Activated T-helper 2 cell treated with anti-CD3 and anti-CD28 coated beads, Interferon-gamma antibody, Interleukin-2, Interleukin-4, amounts not matched to agents 10 μg/mL and 5 μg/mL and 100 μg/mL, durations not matched to agents 14 hours and 24 hours and 36 hours (primary cell): ENCODE results near the gene CLEC16A. TPM values are rescaled to one million over a fixed set of nuclear protein-coding genes. Genes with fewer than 3 reads are reported as not detected.

ENCODE experiments used
- DNase-seq: peaks from one replicate; pipeline ENCODE4 v3.0.0; 2021; ENCODE audit warnings: low spot score
- H3K27ac Mint-ChIP-seq: one replicate; pipeline ENCODE4 v1.8.0; 2021; ENCODE audit warnings: mixed read lengths
- H3K27me3 Mint-ChIP-seq: one replicate; pipeline ENCODE4 v1.8.0; 2021; ENCODE audit warnings: low read depth, mixed read lengths
- H3K36me3 Mint-ChIP-seq: one replicate; pipeline ENCODE4 v1.8.0; 2021; ENCODE audit warnings: low read depth, mixed read lengths
- H3K4me1 Mint-ChIP-seq: one replicate; pipeline ENCODE4 v1.8.0; 2021; ENCODE audit warnings: low read depth, mixed read lengths
- H3K4me3 Mint-ChIP-seq: one replicate; pipeline ENCODE4 v1.8.0; 2021; ENCODE audit warnings: low read depth, mild to moderate bottlenecking, moderate library complexity, mixed read lengths
- H3K9me3 Mint-ChIP-seq: one replicate; pipeline ENCODE4 v1.8.0; 2021; ENCODE audit warnings: mixed read lengths
- intact Hi-C: fragments of 100-400 bp; cut with micrococcal nuclease; formaldehyde crosslinking; loops from one replicate; pipeline ENCODE4 v1.15.1; 2023
- total RNA-seq: library from RNA; stranded (reverse); gene quantifications from 2 replicates; pipeline ENCODE4 v1.2.3, GENCODE V29; 2022

The CLEC16A gene
- total RNA-seq, 1 donor from 2014 or later = 48.7 TPM

DNA sequence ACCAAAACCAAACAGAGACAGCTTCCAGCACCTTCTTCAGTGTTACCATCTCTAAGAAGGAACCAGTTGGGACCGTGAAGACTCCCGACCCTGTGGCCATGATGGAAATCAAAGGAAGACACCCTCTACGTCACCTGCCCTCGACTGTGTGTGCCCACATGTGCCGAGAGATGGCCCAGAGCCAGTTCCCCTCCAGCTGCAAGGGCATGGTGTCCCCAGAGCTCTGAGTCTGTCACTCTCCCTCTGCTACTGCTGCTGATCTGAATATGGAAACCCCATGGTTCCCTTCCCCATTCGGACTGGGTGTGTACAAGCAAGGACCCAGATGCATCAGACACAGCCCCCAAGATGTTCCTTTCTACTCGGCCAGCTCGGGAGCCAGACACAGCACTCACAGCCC is 235.2 kb downstream of the CLEC16A start:
- Mint-ChIP-seq H3K36me3 (peaks cover 45% of the 10 kb centered on the region), H3K27ac (peak overlapping the region; percentile 88), H3K9me3 (no peaks in the 10 kb centered on the region), H3K27me3 (no peaks in the 10 kb centered on the region), H3K4me3 (no peak overlapping the region), H3K4me1 (peaks cover 78% of the 10 kb centered on the region)
- intact Hi-C loops = loop anchor here (5.0 kb wide), 1 partner anchor 212 kb away; no protein-coding TSS in a partner anchor
- no peak for DNase-seq

GRCh38 chr16:11180489-11180888 is 236.1 kb downstream of the CLEC16A start:
- no peak for DNase-seq
- H3K36me3 Mint-ChIP-seq = peaks cover 37% of the 10 kb centered on the region
- peak overlapping the region; percentile 64 for H3K4me3 Mint-ChIP-seq
- peak overlapping the region; percentile 88 for H3K27ac Mint-ChIP-seq
- peaks cover 72% of the 10 kb centered on the region for H3K4me1 Mint-ChIP-seq
- no peaks in the 10 kb centered on the region for H3K9me3 Mint-ChIP-seq
- intact Hi-C loops = loop anchor here (2.0 to 5.0 kb wide), 2 partner anchors 44 to 78 kb away; no protein-coding TSS in a partner anchor
- H3K27me3 Mint-ChIP-seq = no peaks in the 10 kb centered on the region

- H3K27me3 Mint-ChIP-seq = no peaks in the 10 kb centered on the region
- peak overlapping the region; percentile 47 for H3K4me3 Mint-ChIP-seq
- intact Hi-C loops = loop anchor here (2.0 to 5.0 kb wide), 2 partner anchors 43 to 79 kb away; no protein-coding TSS in a partner anchor
- no peak for DNase-seq
- peaks cover 63% of the 10 kb centered on the region for H3K4me1 Mint-ChIP-seq
- peaks cover 32% of the 10 kb centered on the region for H3K36me3 Mint-ChIP-seq
- H3K27ac Mint-ChIP-seq = peak overlapping the region; percentile 88
- H3K9me3 Mint-ChIP-seq = no peaks in the 10 kb centered on the region
Measured at GRCh38 chr16:11181242-11181898, 237.0 kb downstream of the CLEC16A start.

DNA sequence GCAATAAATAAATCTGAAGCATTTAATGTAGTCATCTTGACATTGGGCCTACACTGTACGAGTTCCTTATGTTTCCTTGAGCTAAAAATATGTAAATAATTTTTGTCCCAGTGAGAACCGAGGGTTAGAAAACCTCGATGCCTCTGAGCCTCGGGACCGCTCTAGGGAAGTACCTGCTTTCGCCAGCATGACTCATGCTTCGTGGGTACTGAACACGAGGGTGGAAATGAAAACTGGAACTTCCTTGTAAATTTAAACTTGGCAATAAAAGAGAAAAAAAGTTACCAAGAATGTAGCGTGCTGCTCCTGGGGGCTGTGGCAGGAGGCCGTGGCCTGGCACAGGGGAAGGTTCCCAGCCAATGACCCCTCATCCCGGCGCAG is 237.5 kb downstream of the CLEC16A start:
- intact Hi-C loops = loop anchor here (2.0 to 5.0 kb wide), 2 partner anchors 43 to 80 kb away; no protein-coding TSS in a partner anchor
- Mint-ChIP-seq H3K9me3 (no peaks in the 10 kb centered on the region), H3K4me3 (peak overlapping the region; percentile 47), H3K36me3 (peaks cover 32% of the 10 kb centered on the region), H3K27me3 (no peaks in the 10 kb centered on the region), H3K27ac (peak overlapping the region; percentile 88), H3K4me1 (peaks cover 58% of the 10 kb centered on the region)
- no peak for DNase-seq

- Mint-ChIP-seq H3K4me3 (no peak overlapping the region), H3K27me3 (no peaks in the 10 kb centered on the region), H3K9me3 (no peaks in the 10 kb centered on the region), H3K4me1 (peaks cover 55% of the 10 kb centered on the region), H3K36me3 (peaks cover 32% of the 10 kb centered on the region), H3K27ac (peak overlapping the region; percentile 88)
- intact Hi-C loops = loop anchor here (5.0 kb wide), 1 partner anchor 80 kb away; no protein-coding TSS in a partner anchor
- no peak for DNase-seq
Measured at GRCh38 chr16:11182411-11182810, 238.0 kb downstream of the CLEC16A start.

DNA sequence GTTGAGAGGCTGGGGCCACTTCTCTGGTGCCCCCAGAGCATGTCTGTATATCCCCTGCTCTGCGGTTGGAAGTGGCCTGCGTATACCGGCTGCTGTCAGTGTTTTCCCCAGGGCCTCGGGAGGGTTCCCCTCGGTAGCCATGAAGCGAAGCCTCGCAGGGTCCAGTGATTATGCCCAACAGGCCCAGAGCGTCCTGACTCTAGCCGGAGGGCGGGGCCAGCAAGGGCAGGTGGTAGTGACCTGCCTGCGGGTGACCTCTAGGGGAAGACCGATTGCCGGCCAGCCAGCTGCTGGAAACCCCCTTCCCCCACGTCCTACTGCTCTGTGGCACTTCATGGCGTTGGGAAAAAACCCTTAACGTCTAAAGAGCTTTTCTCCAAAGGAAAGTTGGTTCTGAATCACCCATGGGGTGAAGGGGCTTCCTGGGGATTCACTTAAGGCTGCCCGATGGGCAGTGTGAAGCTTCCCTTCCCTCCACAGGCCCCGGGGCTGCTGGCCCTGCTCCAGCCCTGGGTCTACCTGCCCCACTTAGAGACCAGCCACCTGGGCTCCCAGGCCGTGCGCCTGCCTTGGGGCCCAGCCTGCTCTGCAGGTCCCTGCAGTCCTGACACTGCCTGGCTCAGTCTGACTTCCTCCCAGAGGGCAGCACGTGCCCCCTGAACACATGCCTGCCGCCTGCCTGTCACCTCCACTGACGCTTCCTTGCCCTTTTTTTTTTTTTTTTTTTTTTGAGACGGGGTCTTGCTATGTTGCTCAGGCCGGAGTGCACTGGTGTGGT is 238.9 kb downstream of the CLEC16A start:
- H3K9me3 Mint-ChIP-seq = no peaks in the 10 kb centered on the region
- intact Hi-C loops = loop anchor here (5.0 kb wide), 1 partner anchor 81 kb away; no protein-coding TSS in a partner anchor
- no peak for DNase-seq
- peaks cover 32% of the 10 kb centered on the region for H3K36me3 Mint-ChIP-seq
- H3K4me3 Mint-ChIP-seq = no peak overlapping the region
- peak overlapping the region; percentile 88 for H3K27ac Mint-ChIP-seq
- H3K27me3 Mint-ChIP-seq = no peaks in the 10 kb centered on the region
- H3K4me1 Mint-ChIP-seq = peaks cover 48% of the 10 kb centered on the region

DNA sequence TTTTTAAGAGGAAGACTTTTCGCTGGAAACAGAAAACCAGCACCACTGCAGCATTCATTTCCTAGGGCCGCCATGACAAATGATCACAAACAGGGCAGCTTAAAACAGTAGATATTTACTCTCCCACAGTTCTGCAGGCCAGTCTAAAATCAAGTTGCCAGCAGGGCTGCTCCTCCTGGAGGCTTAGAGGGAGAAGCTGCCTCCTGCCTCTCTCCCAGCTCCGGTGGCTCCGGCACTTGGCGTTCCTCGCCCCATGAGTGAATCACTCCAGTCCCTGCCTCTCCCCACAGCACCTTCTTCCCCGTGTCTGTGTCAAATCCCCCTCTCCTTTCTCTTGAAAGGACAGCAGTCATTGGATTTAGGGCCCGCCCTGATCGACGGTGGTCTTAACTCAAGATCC is 239.6 kb downstream of the CLEC16A start:
- H3K4me3 Mint-ChIP-seq = no peak overlapping the region
- peaks cover 48% of the 10 kb centered on the region for H3K4me1 Mint-ChIP-seq
- H3K27ac Mint-ChIP-seq = peak overlapping the region; percentile 88
- intact Hi-C loops = loop anchor here (5.0 kb wide), 1 partner anchor 82 kb away; no protein-coding TSS in a partner anchor
- DNase-seq = no peak
- no peaks in the 10 kb centered on the region for H3K27me3 Mint-ChIP-seq
- H3K9me3 Mint-ChIP-seq = no peaks in the 10 kb centered on the region
- H3K36me3 Mint-ChIP-seq = peaks cover 29% of the 10 kb centered on the region

GRCh38 chr16:11187522-11188023 is 243.2 kb downstream of the CLEC16A start:
- Mint-ChIP-seq H3K9me3 (no peaks in the 10 kb centered on the region), H3K4me3 (no peak overlapping the region), H3K36me3 (peaks cover 6% of the 10 kb centered on the region), H3K27me3 (no peaks in the 10 kb centered on the region), H3K27ac (peak overlapping the region; percentile 26), H3K4me1 (peaks cover 39% of the 10 kb centered on the region)
- intact Hi-C loops = no loop called here
- DNase-seq = no peak

- peaks cover 4% of the 10 kb centered on the region for H3K36me3 Mint-ChIP-seq
- no peaks in the 10 kb centered on the region for H3K9me3 Mint-ChIP-seq
- DNase-seq = no peak
- no peaks in the 10 kb centered on the region for H3K27me3 Mint-ChIP-seq
- intact Hi-C loops = no loop called here
- peak overlapping the region; percentile 54 for H3K27ac Mint-ChIP-seq
- peaks cover 40% of the 10 kb centered on the region for H3K4me1 Mint-ChIP-seq
- no peak overlapping the region for H3K4me3 Mint-ChIP-seq
Measured at GRCh38 chr16:11188801-11189740, 244.7 kb downstream of the CLEC16A start.

DNA sequence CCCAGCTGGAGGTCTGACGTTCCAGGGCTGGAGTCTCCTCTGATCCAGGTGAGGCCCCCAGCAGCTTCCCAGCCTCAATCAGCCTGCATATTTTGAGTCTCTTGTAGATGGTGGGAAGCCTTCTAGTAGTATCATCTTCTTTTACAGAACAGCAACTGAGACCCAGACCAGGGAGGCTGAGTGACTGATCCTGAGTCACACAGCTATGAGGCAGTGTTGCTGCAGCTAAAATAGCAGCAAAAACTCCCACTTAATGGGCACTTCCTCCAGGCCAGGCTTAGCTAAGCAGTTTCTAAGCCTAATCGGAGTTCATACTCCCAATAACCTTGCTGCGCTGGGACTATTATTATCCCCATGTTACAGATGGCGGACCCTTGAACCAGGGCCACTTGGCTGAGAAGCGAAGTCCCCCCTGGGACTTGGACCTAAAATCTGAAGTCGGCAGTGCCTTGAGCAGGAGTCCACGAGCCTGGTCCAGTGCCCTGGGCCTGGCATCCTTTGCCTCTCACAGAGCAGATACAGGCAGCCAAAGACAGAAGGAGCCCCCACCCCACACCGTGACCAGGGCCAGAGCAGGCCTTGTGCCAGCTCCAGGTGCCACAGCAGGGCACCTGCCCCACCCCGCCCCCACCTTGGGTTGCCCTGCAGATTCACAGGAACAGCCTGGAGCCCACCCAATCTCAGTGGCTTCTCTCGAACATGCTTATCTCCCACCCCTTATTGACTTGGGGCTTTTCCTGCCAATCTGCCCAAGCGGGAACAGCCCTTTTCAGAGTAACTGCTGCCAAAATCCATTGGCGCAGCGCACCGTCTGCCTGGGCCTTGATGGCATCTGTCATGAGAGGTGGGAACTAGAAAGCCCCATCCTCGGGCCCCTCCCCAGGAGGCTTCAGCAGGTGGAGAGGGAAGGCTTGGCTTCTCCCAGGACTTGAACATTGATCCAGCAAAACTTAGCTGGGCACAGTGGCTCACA is 246.5 kb downstream of the CLEC16A start:
- H3K27ac Mint-ChIP-seq = peak overlapping the region; percentile 50
- peaks cover 46% of the 10 kb centered on the region for H3K4me1 Mint-ChIP-seq
- intact Hi-C loops = no loop called here
- peaks cover under 1% of the 10 kb centered on the region for H3K36me3 Mint-ChIP-seq
- H3K9me3 Mint-ChIP-seq = no peaks in the 10 kb centered on the region
- H3K4me3 Mint-ChIP-seq = no peak overlapping the region
- H3K27me3 Mint-ChIP-seq = no peaks in the 10 kb centered on the region
- no peak for DNase-seq

DNA sequence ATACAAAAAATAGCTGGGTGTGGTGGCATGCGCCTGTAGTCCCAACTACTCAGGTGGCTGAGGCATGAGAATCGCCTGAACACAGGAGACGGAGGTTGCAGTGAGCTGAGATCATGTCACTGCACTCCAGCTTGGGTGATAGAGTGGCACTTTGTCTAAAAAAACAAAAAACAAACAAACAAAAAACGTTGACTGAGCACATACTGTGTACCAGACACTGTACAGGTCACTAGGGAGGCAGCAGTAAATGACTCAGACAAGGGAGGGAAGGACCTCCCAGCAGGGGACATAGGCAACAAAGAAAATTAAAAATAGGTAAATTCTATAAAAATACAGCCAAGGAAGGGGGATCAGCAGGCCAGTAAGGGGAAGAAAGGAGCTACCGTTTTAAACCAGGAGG is 247.3 kb downstream of the CLEC16A start:
- intact Hi-C loops = no loop called here
- DNase-seq = no peak
- no peak overlapping the region for H3K4me3 Mint-ChIP-seq
- H3K4me1 Mint-ChIP-seq = peaks cover 50% of the 10 kb centered on the region
- H3K27ac Mint-ChIP-seq = no peak overlapping the region
- no peaks in the 10 kb centered on the region for H3K9me3 Mint-ChIP-seq
- peaks cover 7% of the 10 kb centered on the region for H3K36me3 Mint-ChIP-seq
- no peaks in the 10 kb centered on the region for H3K27me3 Mint-ChIP-seq
